SK-N-SH (cell line): ENCODE data around the gene PRSS3. TPM values are rescaled to one million over a fixed set of nuclear protein-coding genes. Genes with fewer than 3 reads are reported as not detected.
"Not testable (repeated sequence)": the region's sequence is repeated elsewhere in the genome, so short reads cannot be mapped to it uniquely, and the experiment has no call there.

ENCODE experiments used
- CTCF ChIA-PET: fragments of 300-600, 350-600 bp; formaldehyde crosslinking; extraction: SDS; loops from one replicate; lab custom pipeline; 2021; lab: Yijun Ruan, JAX
- POLR2A ChIA-PET: fragments of 350-600 bp; sonication (Branson Sonifier 250); formaldehyde crosslinking; extraction: SDS; loops from one replicate; lab custom pipeline; 2020; ENCODE audit warnings: antibody characterized with exemption, inconsistent platforms; lab: Yijun Ruan, JAX
- DNase-seq: peaks from one replicate; pipeline ENCODE4 v3.0.0; 2012
- H2AFZ ChIP-seq: fragments of 200-600 bp; sonication (generic); 2 replicates; pipeline ENCODE4 v1.8.1; 2016; ENCODE audit warnings: antibody characterized with exemption, mild to moderate bottlenecking, low read depth
- H3F3A ChIP-seq: fragments of 200-600 bp; sonication (generic); replicated peaks from 2 replicates; pipeline ENCODE3; 2016; ENCODE audit warnings: antibody characterized with exemption, mild to moderate bottlenecking; ENCODE audit not compliant: insufficient read depth
- H3K27ac ChIP-seq, 2 experiments: fragments of 200-500 bp in 1 of 2; fragments of 200-600 bp in 1 of 2; sonication (Bioruptor generic) in 1 of 2; sonication (generic), shearing (Covaris generic) in 1 of 2; 2 replicates each; pipeline versions ENCODE4 v1.5.1 to v1.6.1; 2014 to 2016; ENCODE audit warnings: low read depth in 2 of 2, inconsistent platforms in 1 of 2, low read length in 1 of 2, mild to moderate bottlenecking in 1 of 2, mixed read lengths in 1 of 2
- H3K27me3 ChIP-seq: fragments of 200-600 bp; sonication (generic), shearing (Covaris generic); 2 replicates; pipeline ENCODE4 v1.6.1; 2016; ENCODE audit warnings: mixed run types; ENCODE audit not compliant: insufficient read depth
- H3K36me3 ChIP-seq, 2 experiments: fragments of 200-500 bp in 1 of 2; fragments of 200-600 bp in 1 of 2; sonication (Bioruptor generic) in 1 of 2; sonication (generic) in 1 of 2; replicated peaks in 1 of 2; 2 replicates each; pipeline versions ENCODE3 to v1.5.1; 2014 to 2016; ENCODE audit warnings: low read length in 1 of 2, mild to moderate bottlenecking in 1 of 2; ENCODE audit not compliant: insufficient read depth in 2 of 2, control insufficient read depth in 1 of 2
- H3K4me1 ChIP-seq, 2 experiments: fragments of 200-500 bp in 1 of 2; fragments of 200-600 bp in 1 of 2; sonication (Bioruptor generic) in 1 of 2; sonication (generic), shearing (Covaris generic) in 1 of 2; 2 replicates each; pipeline versions ENCODE4 v1.5.1 to v1.6.1; 2014 to 2016; ENCODE audit warnings: low read depth in 1 of 2, low read length in 1 of 2, mixed run types in 1 of 2; ENCODE audit not compliant: insufficient read depth in 2 of 2, control insufficient read depth in 1 of 2
- H3K4me2 ChIP-seq: fragments of 200-600 bp; sonication (generic), shearing (Covaris generic); 2 replicates; pipeline ENCODE4 v1.6.1; 2017; ENCODE audit warnings: mixed run types
- H3K4me3 ChIP-seq, 2 experiments: fragments of 200-500 bp in 1 of 2; fragments of 200-600 bp in 1 of 2; sonication (Bioruptor generic) in 1 of 2; sonication (generic), shearing (Covaris generic) in 1 of 2; 2 replicates each; pipeline versions ENCODE4 v1.5.1 to v1.8.1; 2014 to 2016; ENCODE audit warnings: low read depth in 2 of 2, inconsistent platforms in 1 of 2, low read length in 1 of 2, mild to moderate bottlenecking in 1 of 2, mixed read lengths in 1 of 2, moderate library complexity in 1 of 2
- H3K79me2 ChIP-seq: fragments of 200-600 bp; sonication (generic); 2 replicates; pipeline ENCODE4 v1.8.1; 2017; ENCODE audit warnings: mild to moderate bottlenecking; ENCODE audit not compliant: insufficient read depth
- H3K9ac ChIP-seq: fragments of 200-600 bp; sonication (generic); 2 replicates; pipeline ENCODE4 v1.6.1; 2017; ENCODE audit warnings: mixed run types
- H3K9me2 ChIP-seq: fragments of 200-600 bp; sonication (generic); 2 replicates; pipeline ENCODE4 v1.6.1; 2017; ENCODE audit warnings: mixed run types
- H3K9me3 ChIP-seq: fragments of 200-600 bp; sonication (generic); 2 replicates; pipeline ENCODE4 v1.6.1; 2017; ENCODE audit warnings: mixed run types, mild to moderate bottlenecking, moderate library complexity
- H4K20me1 ChIP-seq: fragments of 200-600 bp; sonication (generic); 2 replicates; pipeline ENCODE4 v1.6.1; 2017; ENCODE audit warnings: mild to moderate bottlenecking, mixed run types; ENCODE audit not compliant: insufficient read depth
- GABPA ChIP-seq: IDR thresholded peaks from 2 replicates; pipeline ENCODE4 v1.4.0; 2012; ENCODE audit warnings: low read depth, mild to moderate bottlenecking
- TAF1 ChIP-seq: IDR thresholded peaks from 2 replicates; pipeline ENCODE4 v1.6.1; 2012; ENCODE audit warnings: low read depth, mild to moderate bottlenecking, low read length, moderate library complexity, borderline replicate concordance
- WGBS: methylation state at CpG from one replicate; pipeline ENCODE4 v1.1.6; 2017; ENCODE audit warnings: low lambda C conversion rate; 5-methylcytosine and 5-hydroxymethylcytosine counted together
- polyA plus RNA-seq, 3 experiments: library from polyadenylated mRNA; depleted of rRNA; stranded (reverse); fragments of >200 nt; gene quantifications; 2 replicates each; pipeline ENCODE4 v1.2.3, GENCODE V29; 2012
- TF ChIP-seq, protein P1 (sequence below): IDR thresholded peaks from 2 replicates; pipeline ENCODE4 v1.4.0; 2012; ENCODE audit warnings: low read depth

PRSS3 gene
- polyA plus RNA-seq, 1 of the 3 experiments (the other 2 are of a cell fraction) = 4.7 TPM

GRCh38 chr9:33823801-33824200, 28.4 kb downstream of the PRSS3 start:
- Histone ChIP-seq H3K27ac (no peak overlapping the region), H2AFZ (no peak overlapping the region), H3K27me3 (no peaks in the 10 kb centered on the region), H3K79me2 (peaks cover 100% of the 10 kb centered on the region), H3K36me3 (peaks cover 0 to 21% of the 10 kb centered on the region in 2 experiments), H4K20me1 (peaks cover 98% of the 10 kb centered on the region), H3K9ac (no peak overlapping the region)
- CTCF ChIA-PET = interaction anchor here (0.9 to 1.9 kb wide), 2 partner anchors 10 to 29 kb away, joined by 3 to 6 read pairs; no protein-coding TSS in a partner anchor
- WGBS = 95% methylated on average over 3 of the region's 3 CpGs
- DNase-seq = no peak
- TF ChIP-seq GABPA (no peak), TAF1 (no peak)
- TF ChIP-seq, protein P1, sequence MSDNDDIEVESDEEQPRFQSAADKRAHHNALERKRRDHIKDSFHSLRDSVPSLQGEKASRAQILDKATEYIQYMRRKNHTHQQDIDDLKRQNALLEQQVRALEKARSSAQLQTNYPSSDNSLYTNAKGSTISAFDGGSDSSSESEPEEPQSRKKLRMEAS = no peak
- TF ChIP-seq, all 33 proteins: peak for 0
- Histone ChIP-seq H3K4me2 (no peak overlapping the region), H3F3A (peaks cover 27% of the 10 kb centered on the region), H3K9me3 (no peaks in the 10 kb centered on the region), H3K9me2 (no peaks in the 10 kb centered on the region), H3K4me3 (no peak overlapping the region), H3K4me1 (peaks cover 2 to 21% of the 10 kb centered on the region in 2 experiments; a peak in 3 of 4 replicates)
- POLR2A ChIA-PET = no interaction called here

DNA sequence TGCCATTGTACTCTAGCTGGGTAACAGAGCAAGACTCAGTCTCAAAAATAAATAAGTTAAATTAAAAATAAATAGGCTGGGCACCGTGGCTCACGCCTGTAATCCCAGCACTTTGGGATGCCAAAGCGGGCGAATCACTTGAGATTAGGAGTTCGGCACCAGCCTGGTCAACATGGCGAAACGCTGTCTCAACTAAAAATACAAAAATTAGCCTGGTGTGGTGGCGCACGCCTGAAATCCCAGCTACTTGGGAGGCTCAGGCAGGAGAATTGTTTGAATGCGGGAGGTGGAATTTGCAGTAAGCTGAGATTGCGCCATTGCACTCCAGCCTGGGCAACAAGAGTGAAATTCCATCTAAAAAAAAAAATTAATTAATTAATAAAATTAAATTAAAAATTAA, 31.9 kb downstream of the PRSS3 start:
- Histone ChIP-seq H3F3A (peaks cover 11% of the 10 kb centered on the region), H3K79me2 (peaks cover 100% of the 10 kb centered on the region), H3K36me3 (peaks cover 0 to 27% of the 10 kb centered on the region in 2 experiments), H4K20me1 (peaks cover 98% of the 10 kb centered on the region)
- H3K27ac ChIP-seq, DNase-seq, H3K4me1 ChIP-seq, POLR2A ChIA-PET, CTCF ChIA-PET, H3K9ac ChIP-seq, H3K9me3 ChIP-seq, H3K4me3 ChIP-seq, H3K27me3 ChIP-seq, H2AFZ ChIP-seq, H3K9me2 ChIP-seq, H3K4me2 ChIP-seq: not testable (repeated sequence)
- WGBS = 97% methylated on average over 11 of the region's 11 CpGs

DNA sequence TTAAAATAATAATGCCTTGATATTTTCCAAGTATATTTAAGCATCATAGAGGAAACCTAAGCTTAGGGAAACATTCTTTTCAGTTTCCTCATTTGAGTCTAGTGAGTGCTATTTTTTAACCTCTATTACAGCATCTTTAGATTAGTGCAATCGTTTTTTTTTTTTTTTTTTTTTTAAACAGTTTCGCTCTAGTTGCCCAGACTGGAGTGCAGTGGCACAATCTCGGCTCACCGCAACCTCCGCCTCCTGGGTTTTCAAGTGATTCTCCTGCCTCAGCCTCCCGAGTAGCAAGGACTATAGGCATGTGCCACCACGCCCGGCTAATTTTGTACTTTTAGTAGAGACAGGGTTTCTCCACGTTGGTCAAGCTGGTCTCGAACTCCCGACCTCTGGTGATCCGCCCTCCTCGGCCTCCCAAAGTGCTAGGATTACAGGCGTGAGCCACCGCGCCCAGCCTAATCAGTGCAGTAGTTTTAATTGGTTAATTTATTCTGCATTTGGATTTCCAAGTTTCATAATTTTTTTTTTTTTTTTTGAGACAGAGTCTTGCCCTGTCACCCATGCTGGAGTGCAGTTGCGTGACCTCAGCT, 34.4 kb downstream of the PRSS3 start:
- H3K9me3 ChIP-seq, POLR2A ChIA-PET, DNase-seq, H2AFZ ChIP-seq, H3K9me2 ChIP-seq, H3K4me3 ChIP-seq, H3K4me1 ChIP-seq, H3K27ac ChIP-seq, H3K27me3 ChIP-seq, H3K9ac ChIP-seq, H3K4me2 ChIP-seq: not testable (repeated sequence)
- Histone ChIP-seq H3F3A (peaks cover 20% of the 10 kb centered on the region), H3K79me2 (peaks cover 100% of the 10 kb centered on the region), H4K20me1 (peaks cover 99% of the 10 kb centered on the region), H3K36me3 (peaks cover 0 to 17% of the 10 kb centered on the region in 2 experiments)
- WGBS = 90% methylated on average over 17 of the region's 17 CpGs
- CTCF ChIA-PET = interaction anchor here (1.4 kb wide), 1 partner anchor 14 kb away, joined by 3 read pairs; no protein-coding TSS in a partner anchor
